Astrocyte of the cerebellum (primary cell): ENCODE results near the gene ZNF516.

Source experiments
- DNase-seq: peaks from one replicate; pipeline ENCODE4 v3.0.0-alpha.2; 2011; ENCODE audit warnings: low read depth
- H3K4me3 ChIP-seq: 2 replicates; pipeline ENCODE4 v1.5.1; 2011; ENCODE audit warnings: mild to moderate bottlenecking, low read depth, low read length, moderate library complexity
- CTCF ChIP-seq: IDR thresholded peaks from 2 replicates; pipeline ENCODE4 v1.5.1; 2012; ENCODE audit warnings: low read length, low read depth, moderate library complexity, mild to moderate bottlenecking; ENCODE audit errors: missing control alignments
- in situ Hi-C: cut with HindIII; loops from 2 replicates; pipeline ENCODE4 v1.10.0; 2017; ENCODE audit warnings: low sequenced_read_pairs

The ZNF516 gene

GRCh38 chr18:76319366-76319765 lies 175.7 kb downstream of the ZNF516 start:
- H3K4me3 ChIP-seq = no peak overlapping the region
- in situ Hi-C loops = no loop called here
- TF ChIP-seq CTCF = no peak
- no peak for DNase-seq

- no peak for DNase-seq
- TF ChIP-seq CTCF = no peak
- H3K4me3 ChIP-seq = no peak overlapping the region
- in situ Hi-C loops = no loop called here
Measured at GRCh38 chr18:76318607-76319006, 176.4 kb downstream of the ZNF516 start.

- TF ChIP-seq CTCF = no peak
- no peak for DNase-seq
- no peak overlapping the region for H3K4me3 ChIP-seq
- in situ Hi-C loops = no loop called here
Measured at GRCh38 chr18:76317136-76317535, 177.9 kb downstream of the ZNF516 start.

GRCh38 chr18:76315722-76316230 lies 179.3 kb downstream of the ZNF516 start:
- no peak for TF ChIP-seq CTCF
- in situ Hi-C loops = no loop called here
- no peak overlapping the region for H3K4me3 ChIP-seq
- DNase-seq = no peak

GRCh38 chr18:76314496-76314895 lies 180.5 kb downstream of the ZNF516 start:
- no peak for DNase-seq
- in situ Hi-C loops = no loop called here
- H3K4me3 ChIP-seq = no peak overlapping the region
- TF ChIP-seq CTCF = no peak

- TF ChIP-seq CTCF = no peak
- in situ Hi-C loops = no loop called here
- DNase-seq = no peak
- no peak overlapping the region for H3K4me3 ChIP-seq
Measured at GRCh38 chr18:76314015-76314414, 181.0 kb downstream of the ZNF516 start.
